Stimulated activated CD4-positive, alpha-beta T cell treated with anti-CD3 and anti-CD28 coated beads, Interleukin-12 subunit alpha, Interleukin-12 subunit beta, amount 100 ng/mL, for 4 hours (primary cell): ENCODE data around the gene ESRRA.
"Not testable (repeated sequence)": the region's sequence is repeated elsewhere in the genome, so short reads cannot be mapped to it uniquely, and the experiment has no call there.

Experiments used
- DNase-seq: peaks from one replicate; pipeline ENCODE4 v3.0.0-alpha.2; 2020

ESRRA gene

DNA sequence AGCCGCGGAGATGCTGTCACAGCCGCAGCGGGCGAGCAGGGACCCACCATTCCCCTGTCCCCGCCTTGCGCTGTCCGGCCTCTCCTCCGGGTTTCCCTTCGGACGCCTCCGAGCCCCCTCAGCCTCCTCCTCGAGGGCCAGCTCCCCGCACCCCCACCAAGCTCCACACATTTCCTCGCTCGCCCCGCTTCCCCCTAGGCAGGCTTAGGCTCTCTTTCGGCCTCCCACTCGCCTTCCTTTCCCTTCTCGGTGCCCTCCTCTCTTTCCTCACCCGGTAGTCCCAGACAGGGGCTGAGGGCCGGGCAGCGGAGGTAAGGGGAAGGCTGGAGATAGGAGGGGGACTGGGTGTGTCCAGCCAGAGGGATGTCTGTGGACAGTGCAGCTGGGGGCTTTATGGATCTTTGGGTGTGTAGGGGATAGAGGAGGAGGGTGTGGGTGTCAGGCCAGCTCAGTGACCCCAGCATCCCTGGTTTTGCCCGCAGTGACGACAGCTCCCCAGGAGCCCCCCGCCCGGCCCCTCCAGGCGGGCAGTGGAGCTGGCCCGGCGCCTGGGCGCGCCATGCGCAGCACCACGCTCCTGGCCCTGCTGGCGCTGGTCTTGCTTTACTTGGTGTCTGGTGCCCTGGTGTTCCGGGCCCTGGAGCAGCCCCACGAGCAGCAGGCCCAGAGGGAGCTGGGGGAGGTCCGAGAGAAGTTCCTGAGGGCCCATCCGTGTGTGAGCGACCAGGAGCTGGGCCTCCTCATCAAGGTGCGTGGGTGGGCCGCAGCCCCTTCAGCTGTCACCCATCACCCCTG lies 12.7 kb upstream of the ESRRA start:
- no peak for DNase-seq

DNA sequence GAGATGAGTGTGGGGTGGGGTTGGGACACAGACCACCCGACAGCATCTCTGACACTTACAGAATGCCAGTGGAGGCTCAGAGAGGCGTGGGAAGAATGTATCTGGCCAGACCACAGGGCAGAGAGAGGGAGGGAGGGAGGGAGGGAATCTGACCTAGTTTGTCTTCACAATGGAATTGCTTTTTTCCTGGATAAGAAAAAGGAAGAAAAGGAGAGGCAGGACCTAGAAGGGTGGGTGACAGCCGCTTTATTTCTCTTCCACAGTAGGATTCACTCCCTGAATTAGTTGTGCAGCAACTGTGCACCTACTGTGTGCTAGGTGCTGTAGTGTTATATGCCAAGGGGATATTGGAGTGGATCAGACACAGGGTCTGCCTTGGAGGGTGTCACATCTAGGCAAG lies 10.6 kb upstream of the ESRRA start:
- DNase-seq = no peak

DNA sequence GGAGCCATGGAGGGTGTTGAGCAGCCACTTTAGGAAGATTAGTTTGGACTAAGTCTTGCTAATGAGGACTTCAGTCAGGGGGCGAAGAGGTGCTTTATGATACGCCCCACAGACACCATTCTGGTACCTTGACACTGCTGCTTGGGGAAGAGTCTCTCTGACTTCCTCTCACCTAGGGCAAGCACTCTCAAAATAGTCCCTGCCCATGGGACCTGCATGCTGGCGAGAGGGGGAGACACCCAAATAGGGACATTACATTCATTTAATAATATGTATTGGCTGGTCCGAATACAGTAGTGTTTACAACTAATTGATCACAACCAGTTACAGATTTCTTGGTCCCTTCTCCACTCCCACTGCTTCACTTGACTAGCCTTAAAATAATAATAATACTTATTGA lies 9.6 kb upstream of the ESRRA start:
- no peak for DNase-seq

DNA sequence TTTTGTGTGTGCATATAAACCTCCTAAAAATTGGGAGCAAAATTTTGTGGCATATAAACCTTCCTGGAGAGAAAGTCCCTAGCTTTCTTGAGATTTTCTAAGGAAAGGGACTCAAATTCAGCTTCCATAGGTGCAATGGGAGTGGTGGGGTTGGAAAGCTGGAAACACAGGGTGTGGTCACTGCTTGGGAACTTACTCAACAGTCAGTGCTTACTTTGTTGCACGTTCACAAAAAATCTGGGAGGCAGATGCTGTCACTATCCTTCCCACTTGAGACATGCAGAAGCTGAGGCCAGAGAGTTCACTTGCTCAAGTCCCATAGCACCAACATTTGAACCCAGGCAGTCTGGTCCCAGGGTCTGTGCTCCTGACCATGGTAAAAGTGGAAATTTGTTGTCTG lies 9.1 kb upstream of the ESRRA start:
- no peak for DNase-seq

DNA sequence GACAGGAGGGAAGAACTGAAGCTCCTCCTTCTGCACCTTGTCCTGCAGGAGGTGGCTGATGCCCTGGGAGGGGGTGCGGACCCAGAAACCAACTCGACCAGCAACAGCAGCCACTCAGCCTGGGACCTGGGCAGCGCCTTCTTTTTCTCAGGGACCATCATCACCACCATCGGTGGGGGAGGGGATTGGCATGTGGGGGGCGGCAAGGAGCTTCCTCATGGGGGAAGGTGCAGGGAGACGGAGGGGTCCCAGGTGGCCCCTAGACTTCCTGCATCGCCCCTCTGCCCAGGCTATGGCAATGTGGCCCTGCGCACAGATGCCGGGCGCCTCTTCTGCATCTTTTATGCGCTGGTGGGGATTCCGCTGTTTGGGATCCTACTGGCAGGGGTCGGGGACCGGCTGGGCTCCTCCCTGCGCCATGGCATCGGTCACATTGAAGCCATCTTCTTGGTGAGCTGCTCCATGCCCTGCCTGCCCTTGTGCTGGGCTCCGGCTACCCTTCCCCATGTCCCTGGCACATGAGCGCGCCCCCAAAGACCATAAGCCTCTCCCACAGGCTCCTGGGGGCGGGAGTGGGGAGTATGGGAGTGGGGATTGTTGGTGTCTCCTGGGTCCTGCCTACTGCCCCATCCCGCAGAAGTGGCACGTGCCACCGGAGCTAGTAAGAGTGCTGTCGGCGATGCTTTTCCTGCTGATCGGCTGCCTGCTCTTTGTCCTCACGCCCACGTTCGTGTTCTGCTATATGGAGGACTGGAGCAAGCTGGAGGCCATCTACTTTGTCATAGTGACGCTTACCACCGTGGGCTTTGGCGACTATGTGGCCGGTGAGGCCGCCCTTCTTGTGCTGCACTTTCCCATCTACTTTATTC lies 8.3 kb upstream of the ESRRA start:
- DNase-seq = no peak

DNA sequence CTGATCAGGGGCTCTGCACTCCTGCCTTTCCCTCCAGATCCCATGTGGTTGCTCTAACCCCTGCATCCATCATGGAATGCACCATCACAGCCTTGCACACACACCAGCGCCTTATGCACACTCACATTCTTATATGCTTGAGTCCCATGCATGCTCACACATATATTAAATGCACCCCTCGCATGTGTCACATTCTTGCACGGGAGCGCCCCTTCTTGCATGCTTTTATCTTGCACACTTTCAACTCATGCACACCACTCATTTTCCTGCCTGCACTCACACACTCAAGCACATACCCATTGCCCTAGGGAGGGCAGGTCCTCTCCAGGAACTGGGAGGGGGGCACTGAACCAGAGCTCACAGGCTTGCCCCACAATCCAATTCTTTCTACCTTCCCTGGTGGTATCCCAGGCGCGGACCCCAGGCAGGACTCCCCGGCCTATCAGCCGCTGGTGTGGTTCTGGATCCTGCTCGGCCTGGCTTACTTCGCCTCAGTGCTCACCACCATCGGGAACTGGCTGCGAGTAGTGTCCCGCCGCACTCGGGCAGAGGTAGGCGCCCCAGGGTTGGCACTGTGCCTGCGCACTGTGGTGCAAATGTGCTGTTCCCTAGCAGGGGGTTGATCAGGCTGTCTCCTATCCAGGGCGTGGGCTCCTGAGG lies 7.5 kb upstream of the ESRRA start:
- no peak for DNase-seq

DNA sequence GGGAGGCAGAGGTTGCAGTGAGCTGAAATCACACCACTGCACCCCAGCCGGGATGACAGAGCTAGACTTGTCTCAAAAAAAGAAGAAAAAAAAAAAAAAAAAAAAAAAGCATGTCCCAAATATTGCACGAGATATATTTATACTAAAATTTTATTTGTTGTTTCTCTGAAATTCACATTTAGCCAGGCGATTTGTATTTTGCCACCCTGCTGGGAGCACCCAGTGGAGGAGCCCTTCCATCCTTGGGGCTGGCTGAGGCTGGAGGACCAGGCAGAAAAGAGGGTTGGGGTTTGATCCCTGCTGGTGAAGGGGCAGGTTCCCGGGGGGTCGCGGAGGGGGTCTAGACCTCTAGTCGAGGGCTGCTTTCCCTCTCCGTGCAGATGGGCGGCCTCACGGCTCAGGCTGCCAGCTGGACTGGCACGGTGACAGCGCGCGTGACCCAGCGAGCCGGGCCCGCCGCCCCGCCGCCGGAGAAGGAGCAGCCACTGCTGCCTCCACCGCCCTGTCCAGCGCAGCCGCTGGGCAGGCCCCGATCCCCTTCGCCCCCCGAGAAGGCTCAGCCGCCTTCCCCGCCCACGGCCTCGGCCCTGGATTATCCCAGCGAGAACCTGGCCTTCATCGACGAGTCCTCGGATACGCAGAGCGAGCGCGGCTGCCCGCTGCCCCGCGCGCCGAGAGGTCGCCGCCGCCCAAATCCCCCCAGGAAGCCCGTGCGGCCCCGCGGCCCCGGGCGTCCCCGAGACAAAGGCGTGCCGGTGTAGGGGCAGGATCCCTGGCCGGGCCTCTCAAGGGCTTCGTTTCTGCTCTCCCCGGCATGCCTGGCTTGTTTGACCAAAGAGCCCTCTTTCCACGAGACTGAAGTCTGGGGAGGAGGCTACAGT lies 6.1 kb upstream of the ESRRA start:
- DNase-seq = no peak

DNA sequence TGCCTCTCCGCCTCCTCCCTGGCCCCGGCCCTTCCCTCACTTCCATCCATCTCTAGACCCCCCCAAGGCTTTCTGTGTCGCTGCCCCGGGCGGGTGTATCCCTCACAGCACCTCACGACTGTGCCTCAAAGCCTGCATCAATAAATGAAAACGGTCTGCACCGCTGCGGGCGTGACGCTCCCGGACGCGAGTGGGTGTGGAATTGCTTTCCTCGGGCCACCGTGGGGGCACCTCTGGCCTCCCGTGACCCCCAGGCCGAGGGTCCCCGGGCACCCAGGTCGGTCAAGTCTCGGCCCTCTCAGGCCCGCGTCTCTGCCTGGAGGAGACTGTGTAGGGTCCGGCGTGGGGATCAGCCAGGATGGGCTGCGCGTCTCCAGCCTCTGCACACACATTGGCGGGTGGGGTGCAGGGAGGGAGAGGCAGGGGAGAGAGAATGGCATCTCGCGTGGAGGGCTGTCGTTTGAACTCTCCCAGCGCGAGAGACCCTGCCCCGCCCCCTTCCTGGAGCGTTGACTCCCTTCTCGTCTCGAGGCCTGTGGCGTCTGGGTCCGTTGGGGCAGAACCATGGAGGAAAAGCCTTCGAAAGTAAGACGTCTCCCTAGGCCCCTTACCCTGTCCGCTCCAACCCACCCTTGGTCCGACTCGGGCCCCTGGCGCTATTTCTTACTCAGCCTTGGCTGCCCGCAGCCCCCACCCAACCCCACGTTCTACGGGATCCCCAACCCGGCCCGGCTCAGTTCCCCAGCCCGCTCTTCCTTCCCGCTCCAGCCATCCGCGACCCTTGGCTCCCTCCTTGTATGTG lies 5.3 kb upstream of the ESRRA start, which contains the start of gene CATSPERZ:
TSS of gene CATSPERZ (plus strand) at position 512 of the 802 bp plus-strand sequence. CDS start at position 565, 53 bp downstream.
- DNase-seq = no peak

DNA sequence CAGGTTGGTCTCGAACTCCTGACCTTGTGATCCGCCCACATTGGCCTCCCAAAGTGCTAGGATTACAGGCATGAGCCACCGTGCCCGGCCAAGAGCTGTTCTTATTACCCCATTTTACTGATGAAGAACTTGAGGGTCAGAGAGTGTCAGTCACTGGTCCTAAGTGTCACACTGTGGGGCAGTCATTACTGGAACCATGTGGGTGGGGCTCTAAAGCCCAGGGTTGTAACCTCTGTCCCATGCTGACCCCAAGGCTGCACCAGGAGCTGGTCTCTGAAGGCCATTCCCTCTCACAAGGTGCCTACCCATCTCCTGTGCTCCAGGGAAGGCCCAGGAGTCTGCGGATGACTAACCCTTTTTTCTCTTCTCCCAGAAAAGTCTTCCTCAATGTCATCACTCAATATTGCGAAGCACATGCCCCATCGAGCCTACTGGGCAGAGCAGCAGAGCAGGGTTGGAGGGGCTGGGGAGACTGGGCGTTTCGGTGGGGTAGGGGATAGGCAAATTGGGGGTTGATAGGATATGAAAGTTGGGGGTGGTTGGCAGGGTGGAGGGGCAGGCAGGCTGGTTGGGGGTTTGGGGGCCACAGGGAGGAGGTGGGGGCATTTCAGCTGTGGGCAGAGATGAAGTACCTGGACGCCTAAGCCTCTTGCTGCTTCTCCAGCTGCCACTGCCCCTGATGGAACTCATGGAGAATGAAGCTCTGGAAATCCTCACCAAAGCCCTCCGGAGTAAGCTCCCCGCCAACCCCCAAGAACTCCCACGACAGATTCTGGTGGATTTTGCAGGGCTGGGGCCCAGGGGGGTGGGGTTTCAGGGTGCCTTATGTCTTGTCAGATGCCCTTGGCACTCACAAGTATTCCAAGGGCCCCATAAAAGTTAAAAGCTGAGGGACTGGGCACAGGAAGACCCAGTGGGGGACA lies 2.0 kb upstream of the ESRRA start:
- DNase-seq = no peak

DNA sequence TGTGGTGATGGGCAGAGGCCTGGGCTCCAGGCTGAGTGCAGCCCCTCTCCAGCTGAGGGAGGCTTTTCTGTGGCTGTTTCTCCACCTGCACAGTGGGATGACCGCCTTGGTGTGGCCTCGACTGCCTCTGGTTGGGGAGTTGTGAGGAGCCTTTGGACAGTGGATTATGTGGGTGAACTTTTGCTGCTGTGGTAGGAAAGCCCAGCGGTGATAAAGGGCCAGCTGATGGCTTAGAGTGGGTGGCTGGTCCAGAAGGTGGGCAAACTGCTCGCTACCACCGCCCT lies 1.4 kb upstream of the ESRRA start:
- DNase-seq = no peak

DNA sequence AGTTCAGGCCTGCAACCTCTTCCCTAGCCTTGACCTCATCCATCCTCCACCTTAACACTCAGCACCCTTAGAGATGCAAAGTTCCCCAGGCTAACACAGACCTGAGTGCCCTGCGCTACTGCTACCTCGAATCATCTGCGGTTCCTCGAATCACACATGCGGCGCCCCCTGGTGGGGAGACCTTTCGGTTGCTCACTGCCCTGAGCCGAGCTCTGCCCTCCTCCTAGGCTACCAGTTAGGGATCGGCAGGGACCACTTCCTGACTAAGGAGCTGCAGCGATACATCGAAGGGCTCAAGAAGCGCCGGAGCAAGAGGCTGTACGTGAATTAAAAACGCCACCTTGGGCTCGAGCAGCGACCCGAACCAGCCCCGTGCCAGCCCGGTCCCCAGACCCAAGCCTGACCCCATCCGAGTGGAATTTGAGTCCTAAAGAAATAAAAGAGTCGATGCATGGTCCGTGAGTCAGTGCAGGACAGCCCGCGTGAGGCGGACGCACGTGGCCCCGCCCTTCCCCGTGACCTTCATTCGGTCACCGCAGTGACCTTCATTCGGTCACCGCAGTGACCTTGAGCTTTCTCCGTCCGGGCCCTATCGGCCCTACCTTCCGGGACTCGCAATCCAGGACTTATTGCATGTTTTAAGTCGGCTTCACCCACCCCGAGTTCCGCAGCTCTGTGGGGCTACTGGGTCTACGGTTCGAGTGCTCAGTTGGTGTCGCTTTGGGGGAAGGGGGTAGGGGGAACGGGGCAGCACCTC lies 830 bp upstream of the ESRRA start:
- DNase-seq = peak; percentile 97

DNA sequence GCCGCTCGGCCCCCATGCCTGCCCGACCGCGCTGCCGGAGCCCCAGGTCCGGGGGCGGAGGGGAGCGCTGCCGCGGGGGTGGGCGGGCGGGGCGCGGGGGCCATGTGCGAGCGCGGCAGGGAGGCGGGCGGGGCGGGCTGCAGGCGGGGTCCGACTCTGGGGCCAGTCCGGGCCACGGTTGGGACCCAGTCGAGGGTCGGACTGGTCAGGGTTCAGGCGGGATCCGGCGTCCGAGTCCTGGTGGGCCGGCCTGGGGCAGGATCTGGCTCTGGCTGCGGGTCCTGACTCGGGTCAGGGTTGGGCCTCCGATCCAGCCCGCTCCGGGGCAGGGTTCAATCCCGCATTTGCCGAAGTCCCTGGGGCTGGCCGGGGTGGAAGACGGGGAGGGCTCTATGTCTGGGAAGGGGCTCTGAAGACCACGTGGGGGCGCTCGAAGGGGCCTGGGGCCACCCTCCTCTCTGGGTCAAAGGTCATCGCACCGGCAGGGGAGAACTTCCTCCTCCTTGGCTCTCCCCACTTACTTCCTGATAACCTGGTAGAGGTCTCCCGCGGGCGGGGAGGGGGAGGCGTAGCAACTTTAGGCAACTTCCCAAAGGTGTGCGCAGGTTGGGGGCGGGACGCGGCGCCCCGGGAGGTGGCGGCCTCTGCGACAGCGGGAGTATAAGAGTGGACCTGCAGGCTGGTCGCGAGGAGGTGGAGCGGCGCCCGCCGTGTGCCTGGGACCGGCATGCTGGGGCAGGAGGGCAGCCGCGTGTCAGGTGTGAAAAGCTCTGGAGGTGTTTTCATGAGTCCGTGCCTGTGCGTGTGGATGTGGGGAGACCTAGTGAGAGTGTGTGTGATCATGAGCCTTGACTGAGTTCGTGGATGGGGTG lies 603 bp downstream of the ESRRA start:
- DNase-seq = peak; percentile 65

DNA sequence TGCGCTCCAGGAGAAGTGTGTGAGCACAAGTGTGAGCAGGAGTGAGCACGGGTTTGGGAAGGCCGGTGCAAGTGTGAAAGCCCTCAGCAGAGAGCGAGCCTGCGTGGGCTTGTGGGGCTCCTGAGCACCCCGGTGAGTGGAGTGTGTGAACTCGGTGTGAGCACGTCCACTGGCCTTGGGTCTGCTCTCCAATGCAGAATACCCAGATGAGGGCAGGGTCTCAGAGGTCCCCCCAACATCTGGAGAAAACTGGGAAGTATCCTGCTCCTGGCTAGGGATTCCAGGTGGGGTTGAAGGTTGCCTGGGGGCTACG lies 1.2 kb downstream of the ESRRA start:
- DNase-seq = no peak

DNA sequence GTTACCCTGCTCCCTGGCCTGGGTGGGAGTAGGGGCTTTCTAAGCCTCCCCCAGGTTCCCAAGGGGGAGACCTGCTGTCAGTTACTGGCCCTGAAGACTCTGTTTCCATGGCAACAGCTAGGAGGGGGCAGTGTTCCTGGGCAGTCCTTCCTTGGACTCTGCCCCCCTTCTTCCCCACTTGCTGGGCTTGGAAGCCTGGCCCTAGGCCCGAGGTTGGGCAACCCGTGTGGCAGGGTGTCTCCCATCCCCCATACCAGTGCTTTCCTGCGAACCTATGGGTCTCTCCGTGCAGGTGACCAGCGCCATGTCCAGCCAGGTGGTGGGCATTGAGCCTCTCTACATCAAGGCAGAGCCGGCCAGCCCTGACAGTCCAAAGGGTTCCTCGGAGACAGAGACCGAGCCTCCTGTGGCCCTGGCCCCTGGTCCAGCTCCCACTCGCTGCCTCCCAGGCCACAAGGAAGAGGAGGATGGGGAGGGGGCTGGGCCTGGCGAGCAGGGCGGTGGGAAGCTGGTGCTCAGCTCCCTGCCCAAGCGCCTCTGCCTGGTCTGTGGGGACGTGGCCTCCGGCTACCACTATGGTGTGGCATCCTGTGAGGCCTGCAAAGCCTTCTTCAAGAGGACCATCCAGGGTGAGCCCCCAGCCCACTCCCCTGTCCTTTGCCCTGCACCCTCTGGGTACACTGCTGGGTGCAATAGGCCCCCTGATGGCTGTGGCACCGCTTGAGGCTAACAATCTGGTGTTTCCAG lies 1.7 kb downstream of the ESRRA start:
- no peak for DNase-seq

DNA sequence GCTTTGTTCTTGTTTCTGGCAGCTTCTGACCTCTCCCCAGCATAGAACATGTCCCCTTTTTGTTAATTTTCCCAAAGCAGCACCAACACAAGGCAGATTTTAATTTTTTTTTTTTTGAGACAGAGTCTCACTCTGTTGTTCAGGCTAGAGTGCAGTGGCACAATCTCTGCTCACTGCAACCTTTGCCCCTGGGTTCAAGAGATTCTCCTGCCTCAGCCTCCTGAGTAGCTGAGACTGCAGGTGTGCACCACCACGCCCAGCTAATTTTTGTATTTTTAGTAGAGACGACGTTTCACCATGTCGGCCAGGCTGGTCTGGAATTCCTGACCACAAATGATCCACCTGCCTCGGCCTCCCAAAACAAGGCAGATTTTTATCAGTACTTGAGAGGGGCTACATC lies 2.5 kb downstream of the ESRRA start:
- not testable (repeated sequence) for DNase-seq

DNA sequence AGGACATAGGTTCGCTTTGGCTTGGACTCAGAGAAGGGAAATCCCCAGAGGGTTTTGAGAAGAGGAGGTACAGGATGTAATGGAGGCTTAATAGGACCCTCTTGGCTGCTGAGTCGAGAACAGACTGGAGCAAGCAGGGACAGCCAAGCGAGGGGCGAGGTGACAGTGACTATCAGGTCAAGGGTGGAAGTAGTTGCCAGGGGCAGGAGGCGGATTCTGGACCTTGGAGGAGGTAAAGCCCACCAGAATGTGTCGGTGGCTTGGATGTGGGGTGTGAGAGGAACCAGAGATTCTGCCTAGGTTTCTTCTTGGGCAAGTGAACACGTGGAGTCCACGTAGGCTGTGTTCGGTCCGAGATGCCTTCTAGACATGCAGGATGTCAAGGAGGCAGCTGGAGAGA lies 7.6 kb downstream of the ESRRA start:
- DNase-seq = no peak

DNA sequence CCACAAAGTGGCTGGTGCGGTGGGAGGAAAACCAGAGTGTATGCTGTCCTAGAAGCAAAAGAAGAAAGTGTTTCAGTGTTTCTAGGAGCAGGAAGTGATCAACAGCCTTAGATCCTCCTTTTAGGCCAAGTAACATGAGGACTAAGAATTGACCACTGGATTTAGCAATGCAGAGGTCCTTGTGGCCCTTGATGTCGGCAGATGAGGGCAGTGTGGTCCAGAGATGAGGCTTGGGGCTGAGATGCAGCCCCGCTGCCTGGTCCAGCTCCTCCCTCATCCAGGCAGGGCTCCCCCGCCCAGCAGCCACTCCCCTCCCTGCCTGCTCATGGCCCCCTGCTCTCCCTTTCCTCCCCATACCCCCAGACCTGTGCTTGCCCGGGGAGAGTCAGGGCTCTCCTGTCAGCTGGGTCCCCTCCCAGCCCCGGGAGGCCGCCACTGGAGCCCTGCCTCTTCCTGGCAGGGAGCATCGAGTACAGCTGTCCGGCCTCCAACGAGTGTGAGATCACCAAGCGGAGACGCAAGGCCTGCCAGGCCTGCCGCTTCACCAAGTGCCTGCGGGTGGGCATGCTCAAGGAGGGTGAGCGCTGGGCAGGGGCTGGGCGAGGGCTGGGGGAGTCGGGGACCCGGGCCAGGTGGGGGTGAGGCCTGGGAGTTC lies 8.3 kb downstream of the ESRRA start:
- DNase-seq = no peak
